K562 (cell line): ENCODE measurements around the gene HNF4A. TPM values are rescaled to one million over a fixed set of nuclear protein-coding genes. Genes with fewer than 3 reads are reported as not detected.

Experiments used
- ATAC-seq: fragments of 200-7000 bp; cut with Tn5 transposase; 3 replicates; pipeline ENCODE4 v1.9.1; 2020; ENCODE audit warnings: moderate library complexity
- BruUV-seq: library from RNA; stranded (reverse); fragments of 400-500 nt; replicated peaks from 2 replicates; lab custom pipeline; 2021; lab: Mats Ljungman, UMichigan
- CTCF ChIA-PET: fragments of 300-600 bp; formaldehyde crosslinking; extraction: SDS; loops from one replicate; lab custom pipeline; 2021; ENCODE audit warnings: low intra/inter-chr PET ratio; lab: Yijun Ruan, JAX
- POLR2A ChIA-PET: fragments of 300-600, 350-650 bp; sonication (Branson Sonifier 250); formaldehyde crosslinking; extraction: SDS; loops from one replicate; lab custom pipeline; 2021; ENCODE audit warnings: antibody characterized with exemption, inconsistent platforms; lab: Yijun Ruan, JAX
- DNase-seq, 4 experiments: peaks; one replicate each; pipeline versions ENCODE4 v3.0.0 to v3.0.0-alpha.2; 2011 to 2018; ENCODE audit warnings: low spot score in 3 of 4, mixed read lengths in 3 of 4; ENCODE audit errors: extremely low read depth in 1 of 4
- FAIRE-seq: peaks from 2 replicates; lab custom pipeline; 2011; peaks lifted over from hg19 to GRCh38; lab: Jason Lieb, UNC
- H2AFZ ChIP-seq: 2 replicates; pipeline ENCODE4 v1.6.0; 2011; ENCODE audit warnings: low read depth, low read length, control low read depth, inconsistent platforms
- H3K27ac ChIP-seq: fragments of 200-600 bp; 3 replicates; pipeline ENCODE4 v1.8.0; 2011; ENCODE audit warnings: low read depth, mild to moderate bottlenecking, control low read depth, inconsistent platforms, low read length, moderate library complexity, mixed read lengths; ENCODE audit errors: extremely low read depth
- H3K27me3 ChIP-seq, 2 experiments: fragments of 300-600 bp in 1 of 2; 2 replicates in 1 of 2; 3 replicates in 1 of 2; pipeline versions ENCODE4 v1.6.0 to v1.8.0; 2011; ENCODE audit warnings: inconsistent platforms in 2 of 2, low read length in 2 of 2, mild to moderate bottlenecking in 1 of 2, mixed read lengths in 1 of 2, moderate library complexity in 1 of 2; ENCODE audit not compliant: control insufficient read depth in 2 of 2, insufficient read depth in 2 of 2
- H3K36me3 ChIP-seq: fragments of 300-600 bp; 3 replicates; pipeline ENCODE4 v1.8.0; 2011; ENCODE audit warnings: mild to moderate bottlenecking, low read length, inconsistent platforms; ENCODE audit not compliant: control insufficient read depth, insufficient read depth
- H3K4me1 ChIP-seq, 2 experiments: fragments of 200-600 bp in 1 of 2; replicated peaks in 1 of 2; 2 replicates in 1 of 2; 3 replicates in 1 of 2; pipeline versions ENCODE4 v1.5.1 to v1.8.0; 2011; ENCODE audit warnings: inconsistent platforms in 2 of 2, low read length in 2 of 2, mild to moderate bottlenecking in 1 of 2, mixed read lengths in 1 of 2, moderate library complexity in 1 of 2; ENCODE audit not compliant: control insufficient read depth in 2 of 2, insufficient read depth in 2 of 2
- H3K4me2 ChIP-seq: 2 replicates; pipeline ENCODE4 v1.6.1; 2011; ENCODE audit warnings: low read length, control low read depth, inconsistent platforms, mixed read lengths; ENCODE audit not compliant: insufficient read depth
- H3K4me3 ChIP-seq: fragments of 200-600 bp; sonication (generic), shearing (Covaris generic); 2 replicates; pipeline ENCODE4 v1.5.1; 2016; ENCODE audit warnings: control low read depth, inconsistent platforms
- H3K79me2 ChIP-seq: fragments of 200-600 bp; 3 replicates; pipeline ENCODE4 v1.8.0; 2011; ENCODE audit warnings: low read length, inconsistent platforms; ENCODE audit not compliant: control insufficient read depth, insufficient read depth
- H3K9ac ChIP-seq, 2 experiments: 2 replicates each; pipeline versions ENCODE4 v1.6.0 to v1.6.1; 2011; ENCODE audit warnings: low read depth in 2 of 2, low read length in 2 of 2, control low read depth in 1 of 2, inconsistent platforms in 1 of 2, mild to moderate bottlenecking in 1 of 2, mixed read lengths in 1 of 2; ENCODE audit not compliant: insufficient read depth in 1 of 2
- H3K9me1 ChIP-seq: one replicate; pipeline ENCODE4 v1.6.0; 2011; ENCODE audit warnings: inconsistent platforms, mild to moderate bottlenecking, low read length, moderate library complexity; ENCODE audit not compliant: control insufficient read depth, insufficient read depth
- H3K9me3 ChIP-seq: replicated peaks from 2 replicates; pipeline ENCODE4 v1.5.1; 2011; ENCODE audit warnings: low read depth, low read length, inconsistent platforms; ENCODE audit not compliant: control insufficient read depth, insufficient read depth
- H4K20me1 ChIP-seq: replicated peaks from 2 replicates; pipeline ENCODE4 v1.6.1; 2011; ENCODE audit warnings: low read length, inconsistent platforms, mixed read lengths; ENCODE audit not compliant: control insufficient read depth, insufficient read depth
- ARID1B ChIP-seq: fragments of 450-650 bp; IDR thresholded peaks from 2 replicates; pipeline ENCODE4 v1.6.1; 2016; ENCODE audit warnings: antibody characterized with exemption, mild to moderate bottlenecking, inconsistent platforms
- CC2D1A ChIP-seq: fragments of 450-650 bp; IDR thresholded peaks from 2 replicates; pipeline ENCODE4 v1.6.1; 2017; ENCODE audit warnings: mild to moderate bottlenecking
- COPS2 ChIP-seq: fragments of 450-650 bp; conservative IDR thresholded peaks from 2 replicates; pipeline ENCODE4 v1.6.1; 2016; ENCODE audit warnings: mild to moderate bottlenecking, moderate library complexity
- HDAC2 ChIP-seq: fragments of 450-650 bp; IDR thresholded peaks from 2 replicates; pipeline ENCODE4 v1.6.1; 2016; ENCODE audit warnings: mild to moderate bottlenecking
- HEY1 ChIP-seq: fragments of 250-450 bp; sonication (Bioruptor Pico); IDR thresholded peaks from 2 replicates; pipeline ENCODE4 v1.5.0; 2020; ENCODE audit warnings: mild to moderate bottlenecking, moderate library complexity, borderline replicate concordance
- HMBOX1 ChIP-seq: sonication (generic); IDR thresholded peaks from 2 replicates; pipeline ENCODE4 v1.6.1; 2016
- TCF3 ChIP-seq: sonication (generic); formaldehyde crosslinking; IDR thresholded peaks from 2 replicates; pipeline ENCODE4 v1.4.0; 2020; ENCODE audit warnings: mild to moderate bottlenecking, missing genetic modification reagents
- TGIF2 ChIP-seq: sonication (generic); formaldehyde crosslinking; IDR thresholded peaks from 2 replicates; pipeline ENCODE4 v1.8.1; 2022; ENCODE audit warnings: mild to moderate bottlenecking, missing genetic modification reagents, moderate library complexity
- TRIM28 ChIP-seq: fragments of 450-650 bp; IDR thresholded peaks from 2 replicates; pipeline ENCODE4 v1.6.1; 2017
- U2AF1 ChIP-seq: fragments of 200-400 bp; formaldehyde crosslinking; optimal IDR thresholded peaks from 2 replicates; pipeline ENCODE3; 2017; ENCODE audit warnings: mild to moderate bottlenecking, low read depth, low read length, moderate library complexity
- ZFP36 ChIP-seq: fragments of 150-350 bp; IDR thresholded peaks from 2 replicates; pipeline ENCODE4 v1.6.1; 2018; ENCODE audit warnings: low read length, low read depth; ENCODE audit not compliant: partially characterized antibody
- ZKSCAN1 ChIP-seq: fragments of 150-350 bp; IDR thresholded peaks from 2 replicates; pipeline ENCODE4 v1.6.1; 2016; ENCODE audit warnings: low read depth, low read length
- ZNF263 ChIP-seq: sonication (generic); formaldehyde crosslinking; IDR thresholded peaks from 2 replicates; pipeline ENCODE4 v1.8.0; 2022; ENCODE audit warnings: mild to moderate bottlenecking, missing genetic modification reagents, borderline replicate concordance
- ZNF280B ChIP-seq: fragments of 250-450 bp; sonication (Bioruptor Pico); IDR thresholded peaks from 2 replicates; pipeline ENCODE4 v1.5.1; 2021; ENCODE audit warnings: mild to moderate bottlenecking
- ZNF584 ChIP-seq: fragments of 200-800 bp; sonication (Bioruptor generic); IDR thresholded peaks from 2 replicates; pipeline ENCODE4 v1.6.1; 2016; ENCODE audit warnings: low read depth, mild to moderate bottlenecking, missing genetic modification characterization, missing compliant biosample characterization
- WGBS: fragments of 100-300 bp; shearing (Covaris generic); methylation state at CpG from one replicate; pipeline ENCODE4 v1.1.6; 2016; ENCODE audit warnings: low coverage, mixed read lengths; ENCODE audit not compliant: insufficient coverage; ENCODE audit errors: missing lambda C conversion rate; 5-methylcytosine and 5-hydroxymethylcytosine counted together
- in situ Hi-C: fragments of 300-500 bp; cut with MboI; formaldehyde crosslinking; loops from 4 replicates; pipeline ENCODE4 v1.15.0; 2018; ENCODE audit warnings: inconsistent platforms, mixed read lengths
- intact Hi-C: fragments of 100-400 bp; cut with micrococcal nuclease; formaldehyde crosslinking; loops from 2 replicates; pipeline ENCODE4 v1.14.2; 2022
- polyA plus RNA-seq, 8 experiments: library from polyadenylated mRNA; depleted of rRNA in 4 of 8; stranded (reverse) in 5 of 8; unstranded in 3 of 8; fragments of >200 nt; fragmentation: Nextera tagmentation in 2 of 8; fragmentation: Illumina TruSeq in 1 of 8; extraction: Ambion mirVana in 2 of 8; extraction: Trizol in 1 of 8; gene quantifications; 2 replicates each; pipeline versions ENCODE4 v1.2.1 to v1.2.3, GENCODE V29; 2011 to 2014; ENCODE audit warnings: inconsistent platforms in 1 of 8, missing spikeins in 1 of 8
- total RNA-seq, 7 experiments: library from RNA; depleted of rRNA in 6 of 7; stranded (reverse); fragments of >200 nt in 6 of 7; fragmentation: Illumina TruSeq in 2 of 7; extraction: Trizol in 2 of 7; gene quantifications; 2 replicates each; pipeline versions ENCODE4 v1.2.1 to v1.2.3, GENCODE V29; 2011 to 2021; ENCODE audit warnings: low replicate concordance in 1 of 7
- TF ChIP-seq, protein P1 (sequence below): fragments of 450-650 bp; IDR thresholded peaks from 2 replicates; pipeline ENCODE4 v1.6.1; 2016
- TF ChIP-seq, protein P2 (sequence below): fragments of 250-450 bp; sonication (Bioruptor Pico); IDR thresholded peaks from 2 replicates; pipeline ENCODE4 v1.8.0; 2021; ENCODE audit warnings: moderate library complexity, mild to moderate bottlenecking, inconsistent platforms
- TF ChIP-seq, protein P3 (sequence below): IDR thresholded peaks from 2 replicates; pipeline ENCODE4 v1.6.1; 2014; ENCODE audit warnings: antibody characterized with exemption

HNF4A gene
- total and polyA plus RNA-seq, 9 of the 15 experiments (the other 6 are each of a cell fraction or from before 2014, with no cell fraction given), result 0.03 to 0.27 (median 0.08) TPM; not detected in 5

DNA sequence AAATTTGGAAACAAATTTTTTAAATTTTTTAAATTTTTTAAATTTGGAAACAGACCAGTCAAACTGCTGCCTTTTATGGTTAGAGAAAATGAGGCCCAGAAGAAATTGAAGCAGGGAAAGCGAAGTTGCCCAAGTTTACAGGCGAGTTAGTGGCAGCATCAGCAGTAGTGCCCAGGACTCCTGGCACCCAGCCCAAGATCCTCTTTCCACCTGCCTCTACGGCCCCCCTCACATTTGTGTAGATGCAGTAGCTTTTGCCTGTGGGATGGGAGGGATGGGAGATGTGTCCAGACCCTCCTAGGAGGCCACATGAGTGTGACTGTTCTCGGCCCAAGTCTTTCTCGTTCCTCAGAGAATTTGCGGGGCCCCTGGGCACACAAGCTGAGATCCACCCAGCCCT lies 49.8 kb downstream of the HNF4A start:
- Histone ChIP-seq H2AFZ (no peak overlapping the region), H3K4me1 (peaks cover 12 to 21% of the 10 kb centered on the region in 2 experiments), H3K27ac (no peak overlapping the region), H3K4me2 (no peak overlapping the region), H3K9me1 (no peaks in the 10 kb centered on the region), H3K79me2 (no peaks in the 10 kb centered on the region), H3K9me3 (no peaks in the 10 kb centered on the region), H3K27me3 (peaks cover 0 to 25% of the 10 kb centered on the region in 2 experiments; a peak in 2 of 5 replicates), H3K9ac (no peak overlapping the region), H3K4me3 (no peak overlapping the region)
- ATAC-seq (no peak), FAIRE-seq (no peak)
- WGBS, result 55% methylated on average over 5 of the region's 6 CpGs
- intact Hi-C loops (no loop called here), in situ Hi-C loops (no loop called here)
- BruUV-seq, result no TSS peak
- ChIA-PET CTCF (no interaction called here), POLR2A (interaction anchor here (1.8 kb wide), 1 partner anchor 10 kb away, joined by 10 read pairs; no protein-coding TSS in a partner anchor)
- TF ChIP-seq HMBOX1 (no peak), TGIF2 (CRISPR knock-in tag) (no peak), U2AF1 (no peak), TCF3 (CRISPR knock-in tag) (no peak), ZNF263 (CRISPR knock-in tag) (no peak), ZNF584 (no peak), ZNF280B (CRISPR knock-in tag) (no peak), HEY1 (CRISPR knock-in tag) (no peak), ARID1B (no peak), ZKSCAN1 (no peak), ZFP36 (no peak), COPS2 (no peak), CC2D1A (no peak), TRIM28 (no peak), HDAC2 (no peak)
- TF ChIP-seq, protein P1, sequence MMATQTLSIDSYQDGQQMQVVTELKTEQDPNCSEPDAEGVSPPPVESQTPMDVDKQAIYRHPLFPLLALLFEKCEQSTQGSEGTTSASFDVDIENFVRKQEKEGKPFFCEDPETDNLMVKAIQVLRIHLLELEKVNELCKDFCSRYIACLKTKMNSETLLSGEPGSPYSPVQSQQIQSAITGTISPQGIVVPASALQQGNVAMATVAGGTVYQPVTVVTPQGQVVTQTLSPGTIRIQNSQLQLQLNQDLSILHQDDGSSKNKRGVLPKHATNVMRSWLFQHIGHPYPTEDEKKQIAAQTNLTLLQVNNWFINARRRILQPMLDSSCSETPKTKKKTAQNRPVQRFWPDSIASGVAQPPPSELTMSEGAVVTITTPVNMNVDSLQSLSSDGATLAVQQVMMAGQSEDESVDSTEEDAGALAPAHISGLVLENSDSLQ, result no peak
- TF ChIP-seq, protein P2, sequence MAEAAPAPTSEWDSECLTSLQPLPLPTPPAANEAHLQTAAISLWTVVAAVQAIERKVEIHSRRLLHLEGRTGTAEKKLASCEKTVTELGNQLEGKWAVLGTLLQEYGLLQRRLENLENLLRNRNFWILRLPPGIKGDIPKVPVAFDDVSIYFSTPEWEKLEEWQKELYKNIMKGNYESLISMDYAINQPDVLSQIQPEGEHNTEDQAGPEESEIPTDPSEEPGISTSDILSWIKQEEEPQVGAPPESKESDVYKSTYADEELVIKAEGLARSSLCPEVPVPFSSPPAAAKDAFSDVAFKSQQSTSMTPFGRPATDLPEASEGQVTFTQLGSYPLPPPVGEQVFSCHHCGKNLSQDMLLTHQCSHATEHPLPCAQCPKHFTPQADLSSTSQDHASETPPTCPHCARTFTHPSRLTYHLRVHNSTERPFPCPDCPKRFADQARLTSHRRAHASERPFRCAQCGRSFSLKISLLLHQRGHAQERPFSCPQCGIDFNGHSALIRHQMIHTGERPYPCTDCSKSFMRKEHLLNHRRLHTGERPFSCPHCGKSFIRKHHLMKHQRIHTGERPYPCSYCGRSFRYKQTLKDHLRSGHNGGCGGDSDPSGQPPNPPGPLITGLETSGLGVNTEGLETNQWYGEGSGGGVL (CRISPR knock-in tag), result no peak
- TF ChIP-seq, protein P3, sequence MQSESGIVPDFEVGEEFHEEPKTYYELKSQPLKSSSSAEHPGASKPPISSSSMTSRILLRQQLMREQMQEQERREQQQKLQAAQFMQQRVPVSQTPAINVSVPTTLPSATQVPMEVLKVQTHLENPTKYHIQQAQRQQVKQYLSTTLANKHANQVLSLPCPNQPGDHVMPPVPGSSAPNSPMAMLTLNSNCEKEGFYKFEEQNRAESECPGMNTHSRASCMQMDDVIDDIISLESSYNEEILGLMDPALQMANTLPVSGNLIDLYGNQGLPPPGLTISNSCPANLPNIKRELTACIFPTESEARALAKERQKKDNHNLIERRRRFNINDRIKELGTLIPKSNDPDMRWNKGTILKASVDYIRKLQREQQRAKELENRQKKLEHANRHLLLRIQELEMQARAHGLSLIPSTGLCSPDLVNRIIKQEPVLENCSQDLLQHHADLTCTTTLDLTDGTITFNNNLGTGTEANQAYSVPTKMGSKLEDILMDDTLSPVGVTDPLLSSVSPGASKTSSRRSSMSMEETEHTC, result no peak
- TF ChIP-seq, all 486 proteins: peak for 0
- DNase-seq, result no peak
- H4K20me1 ChIP-seq, result no peaks in the 10 kb centered on the region; the same call in 1 of the 2 replicates
- no peaks in the 10 kb centered on the region for H3K36me3 ChIP-seq
